Activated CD4-positive, alpha-beta T cell treated with anti-CD3 and anti-CD28 coated beads, Interleukin-2, Interleukin-6, amounts not matched to agents 100 ng/mL and 50 ng/mL, durations not matched to agents 16 hours and 8 hours (primary cell): ENCODE data around the gene MYH14.
A peak's percentile ranks its signal among the peaks of the same experiment; 100 is the strongest.

Experiments
- DNase-seq: peaks from one replicate; pipeline ENCODE4 v3.0.0-alpha.2; 2020

MYH14 gene

GRCh38 chr19:50264483-50265186, 61.2 kb downstream of the MYH14 start:
- DNase-seq, result no peak

- no peak for DNase-seq
Observed at GRCh38 chr19:50266041-50266440, 62.6 kb downstream of the MYH14 start.

- peak; percentile 58 for DNase-seq
Observed at GRCh38 chr19:50266896-50267295, 63.5 kb downstream of the MYH14 start.

GRCh38 chr19:50268041-50268440, 64.6 kb downstream of the MYH14 start:
- no peak for DNase-seq

- DNase-seq, result no peak
Observed at GRCh38 chr19:50268501-50268900, 65.1 kb downstream of the MYH14 start.

- DNase-seq, result no peak
Observed at GRCh38 chr19:50269653-50270052, 66.2 kb downstream of the MYH14 start.

- DNase-seq, result no peak
Observed at GRCh38 chr19:50272263-50272897, 69.0 kb downstream of the MYH14 start.

- DNase-seq, result no peak
Observed at GRCh38 chr19:50273821-50274220, 70.4 kb downstream of the MYH14 start.

- no peak for DNase-seq
Observed at GRCh38 chr19:50275577-50276368, 72.4 kb downstream of the MYH14 start.

- no peak for DNase-seq
Observed at GRCh38 chr19:50276370-50277063, 73.1 kb downstream of the MYH14 start.

- no peak for DNase-seq
Observed at GRCh38 chr19:50277966-50278580, 74.7 kb downstream of the MYH14 start.

GRCh38 chr19:50280074-50280473, 76.7 kb downstream of the MYH14 start:
- DNase-seq, result no peak

GRCh38 chr19:50280983-50281382, 77.6 kb downstream of the MYH14 start:
- DNase-seq, result no peak

- no peak for DNase-seq
Observed at GRCh38 chr19:50281491-50281890, 78.1 kb downstream of the MYH14 start.

GRCh38 chr19:50285833-50286232, 82.4 kb downstream of the MYH14 start:
- no peak for DNase-seq

- DNase-seq, result no peak
Observed at GRCh38 chr19:50286443-50286842, 83.0 kb downstream of the MYH14 start.

- DNase-seq, result no peak
Observed at GRCh38 chr19:50287331-50287730, 83.9 kb downstream of the MYH14 start.

GRCh38 chr19:50288954-50289353, 85.5 kb downstream of the MYH14 start:
- DNase-seq, result no peak

- no peak for DNase-seq
Observed at GRCh38 chr19:50290011-50290410, 86.6 kb downstream of the MYH14 start.

GRCh38 chr19:50290775-50291174, 87.4 kb downstream of the MYH14 start:
- no peak for DNase-seq

GRCh38 chr19:50292216-50292827, 88.9 kb downstream of the MYH14 start:
- no peak for DNase-seq

GRCh38 chr19:50293263-50294004, 90.0 kb downstream of the MYH14 start:
- no peak for DNase-seq
